ENCODE results near the gene EVPLL.

DNA sequence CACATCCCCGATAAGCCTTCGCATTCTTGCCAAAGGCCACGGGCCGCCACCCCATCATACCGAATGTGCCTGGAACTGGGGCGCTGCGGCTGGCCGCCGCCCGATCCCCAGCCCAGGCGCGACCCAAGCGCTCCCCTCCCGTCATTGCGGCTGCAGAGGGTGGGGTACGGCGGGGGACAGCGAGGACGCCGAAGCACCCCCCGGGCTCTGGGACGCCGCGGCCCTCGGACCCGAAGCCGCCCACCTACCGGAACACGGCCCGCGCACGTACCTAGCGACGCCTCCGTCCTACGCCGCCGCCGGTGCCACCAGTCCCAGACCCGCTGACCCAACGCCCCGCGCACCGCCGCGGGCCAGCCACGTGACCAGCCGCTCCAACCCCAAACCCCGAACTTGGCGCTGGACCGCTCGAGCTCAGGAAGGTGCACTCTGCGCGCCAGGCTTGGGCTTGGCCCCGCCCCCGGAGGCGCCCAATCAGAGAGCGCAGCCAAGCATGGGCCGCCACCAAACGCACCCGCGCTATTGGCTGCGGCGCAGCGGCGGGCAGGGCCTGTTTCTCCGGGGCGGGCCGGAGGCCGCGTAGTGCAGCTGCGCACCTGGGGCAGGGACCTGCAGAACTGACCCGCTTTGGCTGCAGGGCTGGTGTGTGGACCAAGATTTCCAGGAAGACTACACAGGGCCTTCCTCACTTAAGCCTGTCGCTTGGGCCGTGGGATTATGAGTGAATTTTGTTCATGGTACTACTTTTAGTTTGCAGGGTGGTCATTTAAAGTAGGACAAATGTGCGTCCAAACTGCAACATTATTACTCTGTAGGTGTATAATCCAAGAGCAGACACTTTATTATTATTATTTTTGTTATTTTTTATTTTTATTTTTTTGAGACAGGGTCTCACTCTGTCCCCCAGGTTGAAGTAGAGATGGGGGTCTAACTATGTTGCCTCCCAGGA lies 14.2 kb upstream of the EVPLL start, which contains the start of gene SHMT1:
- TF ChIP-seq POLR2A (IDR thresholded peaks at IDR 0.05), result peak in 2 of 4 donors; percentile 41 to 87
- TF ChIP-seq, protein P1, sequence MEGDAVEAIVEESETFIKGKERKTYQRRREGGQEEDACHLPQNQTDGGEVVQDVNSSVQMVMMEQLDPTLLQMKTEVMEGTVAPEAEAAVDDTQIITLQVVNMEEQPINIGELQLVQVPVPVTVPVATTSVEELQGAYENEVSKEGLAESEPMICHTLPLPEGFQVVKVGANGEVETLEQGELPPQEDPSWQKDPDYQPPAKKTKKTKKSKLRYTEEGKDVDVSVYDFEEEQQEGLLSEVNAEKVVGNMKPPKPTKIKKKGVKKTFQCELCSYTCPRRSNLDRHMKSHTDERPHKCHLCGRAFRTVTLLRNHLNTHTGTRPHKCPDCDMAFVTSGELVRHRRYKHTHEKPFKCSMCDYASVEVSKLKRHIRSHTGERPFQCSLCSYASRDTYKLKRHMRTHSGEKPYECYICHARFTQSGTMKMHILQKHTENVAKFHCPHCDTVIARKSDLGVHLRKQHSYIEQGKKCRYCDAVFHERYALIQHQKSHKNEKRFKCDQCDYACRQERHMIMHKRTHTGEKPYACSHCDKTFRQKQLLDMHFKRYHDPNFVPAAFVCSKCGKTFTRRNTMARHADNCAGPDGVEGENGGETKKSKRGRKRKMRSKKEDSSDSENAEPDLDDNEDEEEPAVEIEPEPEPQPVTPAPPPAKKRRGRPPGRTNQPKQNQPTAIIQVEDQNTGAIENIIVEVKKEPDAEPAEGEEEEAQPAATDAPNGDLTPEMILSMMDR (IDR thresholded peaks at IDR 0.05), result no peak
- TF ChIP-seq EP300 (IDR thresholded peaks at IDR 0.05), result no peak
